Mammary epithelial cell (primary cell): ENCODE measurements around the gene SLIT3.

ENCODE experiments used
- EZH2 ChIP-seq: IDR thresholded peaks from 2 replicates; pipeline ENCODE4 v1.6.1; 2012; ENCODE audit warnings: low read length, inconsistent platforms, borderline replicate concordance
- TF ChIP-seq, protein P1 (sequence below), 2 donors: IDR thresholded peaks in 1 of 2; conservative IDR thresholded peaks in 1 of 2; 2 replicates each; pipeline ENCODE4 v1.5.1; 2011 to 2012; ENCODE audit warnings: inconsistent platforms in 2 of 2, low read length in 2 of 2, mild to moderate bottlenecking in 2 of 2, control low read depth in 1 of 2, low read depth in 1 of 2; ENCODE audit not compliant: insufficient read depth in 1 of 2; ENCODE audit errors: extremely low read depth in 1 of 2

DNA sequence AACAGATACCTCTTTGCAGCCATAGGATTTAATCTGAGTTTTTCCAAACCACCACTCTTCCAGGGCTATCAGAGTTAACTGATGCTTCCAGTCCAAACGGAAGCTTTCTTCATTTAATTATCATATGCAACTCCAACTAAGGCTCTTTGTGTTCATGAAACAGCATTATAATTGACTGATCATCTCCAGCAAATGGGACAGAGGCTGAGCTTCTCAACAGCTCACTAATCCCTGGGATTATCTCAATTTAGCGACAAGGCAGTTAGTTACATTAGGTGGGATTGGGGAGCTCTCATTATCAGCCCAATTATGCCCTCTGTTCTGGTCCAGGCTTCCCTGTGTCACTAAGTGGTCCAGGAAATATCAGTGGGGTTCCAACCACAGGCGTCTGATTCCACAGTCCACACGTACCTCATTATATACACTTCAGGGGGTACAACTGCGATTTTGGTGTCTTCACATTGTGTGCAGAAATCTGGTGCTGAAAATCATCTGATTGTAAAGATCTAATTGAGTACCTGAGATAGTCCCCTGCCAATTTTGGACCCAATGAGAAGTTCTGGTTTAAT lies 408.2 kb downstream of the SLIT3 start:
- TF ChIP-seq, protein P1, sequence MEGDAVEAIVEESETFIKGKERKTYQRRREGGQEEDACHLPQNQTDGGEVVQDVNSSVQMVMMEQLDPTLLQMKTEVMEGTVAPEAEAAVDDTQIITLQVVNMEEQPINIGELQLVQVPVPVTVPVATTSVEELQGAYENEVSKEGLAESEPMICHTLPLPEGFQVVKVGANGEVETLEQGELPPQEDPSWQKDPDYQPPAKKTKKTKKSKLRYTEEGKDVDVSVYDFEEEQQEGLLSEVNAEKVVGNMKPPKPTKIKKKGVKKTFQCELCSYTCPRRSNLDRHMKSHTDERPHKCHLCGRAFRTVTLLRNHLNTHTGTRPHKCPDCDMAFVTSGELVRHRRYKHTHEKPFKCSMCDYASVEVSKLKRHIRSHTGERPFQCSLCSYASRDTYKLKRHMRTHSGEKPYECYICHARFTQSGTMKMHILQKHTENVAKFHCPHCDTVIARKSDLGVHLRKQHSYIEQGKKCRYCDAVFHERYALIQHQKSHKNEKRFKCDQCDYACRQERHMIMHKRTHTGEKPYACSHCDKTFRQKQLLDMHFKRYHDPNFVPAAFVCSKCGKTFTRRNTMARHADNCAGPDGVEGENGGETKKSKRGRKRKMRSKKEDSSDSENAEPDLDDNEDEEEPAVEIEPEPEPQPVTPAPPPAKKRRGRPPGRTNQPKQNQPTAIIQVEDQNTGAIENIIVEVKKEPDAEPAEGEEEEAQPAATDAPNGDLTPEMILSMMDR (conservative IDR thresholded peaks at IDR 0.05 in 1 of 2, IDR thresholded peaks at IDR 0.05 in 1 of 2; ENCODE audit: extremely low read depth in 1 of 2, insufficient read depth in 1 of 2, low read depth in 1 of 2, low read length in 2 of 2): no peak
- no peak for TF ChIP-seq EZH2
